GM11168 (cell line): Measurements from ENCODE around the gene DOCK1.

ENCODE experiments used
- in situ Hi-C: fragments of 300-500 bp; cut with MboI; formaldehyde crosslinking; loops from one replicate; pipeline ENCODE4 v1.12.0; 2022; ENCODE audit warnings: low sequenced_read_pairs; ENCODE audit not compliant: unreplicated experiment

The DOCK1 gene

GRCh38 chr10:126997801-126998590, 92.8 kb downstream of the DOCK1 start:
- in situ Hi-C loops, result no loop called here

- in situ Hi-C loops, result no loop called here
These were observed 95.4 kb downstream of the DOCK1 start for GRCh38 chr10:127000598-127000997.

GRCh38 chr10:127003032-127003685, 97.9 kb downstream of the DOCK1 start:
- in situ Hi-C loops, result no loop called here

- in situ Hi-C loops, result no loop called here
These were observed 101.2 kb downstream of the DOCK1 start for GRCh38 chr10:127006453-127006852.

- in situ Hi-C loops, result no loop called here
These were observed 104.1 kb downstream of the DOCK1 start for GRCh38 chr10:127009366-127009765.

- in situ Hi-C loops, result no loop called here
These were observed 105.9 kb downstream of the DOCK1 start for GRCh38 chr10:127011174-127011573.

GRCh38 chr10:127012071-127012768, 107.0 kb downstream of the DOCK1 start:
- in situ Hi-C loops, result no loop called here

- in situ Hi-C loops, result no loop called here
These were observed 107.5 kb downstream of the DOCK1 start for GRCh38 chr10:127012769-127013152.

- in situ Hi-C loops, result no loop called here
These were observed 108.0 kb downstream of the DOCK1 start for GRCh38 chr10:127013211-127013656.

- in situ Hi-C loops, result no loop called here
These were observed 108.7 kb downstream of the DOCK1 start for GRCh38 chr10:127013691-127014473.

GRCh38 chr10:127014671-127015070, 109.4 kb downstream of the DOCK1 start:
- in situ Hi-C loops, result no loop called here

GRCh38 chr10:127015373-127015772, 110.1 kb downstream of the DOCK1 start:
- in situ Hi-C loops, result no loop called here

GRCh38 chr10:127016331-127016730, 111.1 kb downstream of the DOCK1 start:
- in situ Hi-C loops, result no loop called here

GRCh38 chr10:127017541-127018297, 112.5 kb downstream of the DOCK1 start:
- in situ Hi-C loops, result no loop called here

GRCh38 chr10:127018298-127018650, 113.0 kb downstream of the DOCK1 start:
- in situ Hi-C loops, result no loop called here

- in situ Hi-C loops, result no loop called here
These were observed 113.5 kb downstream of the DOCK1 start for GRCh38 chr10:127018766-127019165.

- in situ Hi-C loops, result no loop called here
These were observed 115.0 kb downstream of the DOCK1 start for GRCh38 chr10:127020260-127020659.

- in situ Hi-C loops, result no loop called here
These were observed 116.6 kb downstream of the DOCK1 start for GRCh38 chr10:127021801-127022200.

- in situ Hi-C loops, result no loop called here
These were observed 119.6 kb downstream of the DOCK1 start for GRCh38 chr10:127024685-127025435.
